ENCODE measurements around the gene PTPN6.

The PTPN6 gene

GRCh38 chr12:6923003-6923732 is 28.0 kb upstream of the PTPN6 start:
- DNase-seq (ENCODE audit: low read depth in 2 of 2) = no peak

GRCh38 chr12:6923851-6924250 is 27.3 kb upstream of the PTPN6 start:
- no peak for DNase-seq (ENCODE audit: low read depth in 2 of 2)

- no peak for DNase-seq (ENCODE audit: low read depth in 2 of 2)
Measured at GRCh38 chr12:6925239-6925539, 26.0 kb upstream of the PTPN6 start.

GRCh38 chr12:6925540-6926279 is 25.4 kb upstream of the PTPN6 start:
- no peak for DNase-seq (ENCODE audit: low read depth in 2 of 2)

GRCh38 chr12:6927379-6928021 is 23.7 kb upstream of the PTPN6 start, which contains the start of gene ATN1:
ATN1 (plus strand) TSS chr12:6927959; CDS start chr12:6934002, 6,043 bp downstream.
- DNase-seq (ENCODE audit: low read depth in 2 of 2) = peak in 1 of 2 donors; percentile 38

GRCh38 chr12:6928022-6928702 is 23.0 kb upstream of the PTPN6 start:
- no peak for DNase-seq (ENCODE audit: low read depth in 2 of 2)

- no peak for DNase-seq (ENCODE audit: low read depth in 2 of 2)
Measured at GRCh38 chr12:6928703-6929407, 22.3 kb upstream of the PTPN6 start.

- DNase-seq (ENCODE audit: low read depth in 2 of 2) = no peak
Measured at GRCh38 chr12:6929466-6930452, 21.4 kb upstream of the PTPN6 start.

GRCh38 chr12:6932766-6933165 is 18.4 kb upstream of the PTPN6 start:
- no peak for DNase-seq (ENCODE audit: low read depth in 2 of 2)

GRCh38 chr12:6934110-6934509 is 17.0 kb upstream of the PTPN6 start:
- DNase-seq (ENCODE audit: low read depth in 2 of 2) = no peak

- no peak for DNase-seq (ENCODE audit: low read depth in 2 of 2)
Measured at GRCh38 chr12:6935371-6936193, 15.6 kb upstream of the PTPN6 start.

- DNase-seq (ENCODE audit: low read depth in 2 of 2) = no peak
Measured at GRCh38 chr12:6936194-6936635, 14.9 kb upstream of the PTPN6 start.

- peak in 1 of 2 donors; percentile 64 for DNase-seq (ENCODE audit: low read depth in 2 of 2)
Measured at GRCh38 chr12:6936636-6937480, 14.3 kb upstream of the PTPN6 start.

- peak; percentile 90 to 91 for DNase-seq (ENCODE audit: low read depth in 2 of 2)
Measured at GRCh38 chr12:6937481-6938352, 13.4 kb upstream of the PTPN6 start.

- no peak for DNase-seq (ENCODE audit: low read depth in 2 of 2)
Measured at GRCh38 chr12:6938353-6939190, 12.6 kb upstream of the PTPN6 start.

GRCh38 chr12:6939191-6939540 is 12.0 kb upstream of the PTPN6 start:
- DNase-seq (ENCODE audit: low read depth in 2 of 2) = no peak

- no peak for DNase-seq (ENCODE audit: low read depth in 2 of 2)
Measured at GRCh38 chr12:6941267-6941666, 9.9 kb upstream of the PTPN6 start.
